SW 1271 (cell line): ENCODE results near the gene FBXO2.
"Not testable (repeated sequence)": the region's sequence is repeated elsewhere in the genome, so short reads cannot be mapped to it uniquely, and the experiment has no call there.

Experiments
- DNase-seq, 2 experiments: peaks; one replicate each; lab custom pipeline; 2025; lab: John Stamatoyannopoulos, UW

FBXO2 gene

DNA sequence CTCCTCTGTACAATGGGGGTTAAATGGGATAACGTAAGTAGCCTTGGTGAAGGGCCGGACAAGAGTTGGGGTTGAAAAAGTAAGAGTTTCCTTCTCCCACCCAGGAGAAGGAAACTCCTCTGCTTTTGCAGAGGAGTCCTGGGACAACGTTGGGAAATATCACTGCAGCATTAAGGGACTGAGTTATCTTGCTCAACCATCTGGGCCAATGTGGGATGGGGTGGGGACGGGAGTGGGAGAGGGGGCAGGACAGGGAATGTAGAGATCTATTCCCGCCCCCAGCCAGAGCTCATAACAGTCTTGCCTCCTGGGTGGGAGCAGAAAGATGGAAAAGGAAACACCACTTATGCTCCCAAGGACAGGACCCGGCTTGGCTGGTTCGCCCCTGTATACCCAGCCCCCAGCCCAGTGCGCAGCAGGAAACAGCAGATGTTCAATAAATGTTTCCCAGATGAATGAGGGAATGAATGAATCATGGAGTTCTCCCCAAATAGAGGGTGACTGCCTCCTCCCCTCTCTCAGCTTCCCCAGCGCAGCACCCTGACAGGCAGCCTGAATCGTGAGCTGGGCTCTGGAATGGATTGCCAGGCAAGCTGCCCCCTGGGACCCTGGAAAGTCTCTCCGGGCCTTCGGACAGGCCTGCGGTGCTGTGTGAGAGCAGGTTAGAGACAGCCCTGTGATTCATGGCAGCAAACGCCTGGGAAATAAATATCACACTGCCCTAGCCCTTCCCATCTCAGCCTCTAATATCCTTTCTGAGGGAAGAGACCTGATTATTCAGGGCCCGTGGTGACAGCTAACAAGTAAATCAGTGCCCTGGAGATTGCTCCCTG, 24.8 kb downstream of the FBXO2 start:
- DNase-seq, result no peak

DNA sequence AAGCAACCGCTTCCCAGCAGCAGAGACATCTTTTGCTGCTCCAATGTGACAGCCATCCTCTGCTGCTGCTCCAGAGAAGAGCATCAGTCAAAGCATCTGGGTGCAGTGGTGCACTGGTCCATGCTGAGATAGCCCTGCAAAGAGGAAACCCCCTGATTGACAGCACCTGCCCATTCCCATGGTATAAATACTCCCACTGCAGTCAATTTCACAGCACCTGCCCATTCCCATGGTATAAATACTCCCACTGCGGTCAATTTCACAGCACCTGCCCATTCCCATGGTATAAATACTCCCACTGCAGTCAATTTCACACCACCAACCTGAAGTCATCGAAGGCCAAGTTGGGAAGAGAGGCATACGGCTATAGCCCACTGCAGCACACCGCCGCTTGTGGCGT, 25.5 kb downstream of the FBXO2 start:
- no peak for DNase-seq

DNA sequence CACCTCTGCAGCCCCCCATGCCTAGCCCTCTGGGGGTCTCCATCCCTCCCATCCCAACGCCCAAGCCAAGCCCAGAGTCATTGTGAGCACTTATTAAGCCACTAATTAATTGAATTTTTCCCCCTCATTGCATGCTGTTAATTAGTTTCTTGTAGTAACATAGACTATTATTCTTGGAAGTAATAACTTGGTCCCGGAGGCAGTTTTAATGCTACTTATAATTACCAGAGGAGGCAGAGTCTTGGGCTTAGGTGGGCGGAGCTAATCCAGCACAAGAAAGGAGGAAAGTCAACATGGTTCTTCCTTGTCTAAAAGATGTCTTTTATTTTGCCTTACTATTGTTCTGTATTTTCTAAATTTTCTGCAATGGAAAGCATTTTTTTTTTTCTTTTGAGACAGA, 27.7 kb downstream of the FBXO2 start:
- no peak for DNase-seq

DNA sequence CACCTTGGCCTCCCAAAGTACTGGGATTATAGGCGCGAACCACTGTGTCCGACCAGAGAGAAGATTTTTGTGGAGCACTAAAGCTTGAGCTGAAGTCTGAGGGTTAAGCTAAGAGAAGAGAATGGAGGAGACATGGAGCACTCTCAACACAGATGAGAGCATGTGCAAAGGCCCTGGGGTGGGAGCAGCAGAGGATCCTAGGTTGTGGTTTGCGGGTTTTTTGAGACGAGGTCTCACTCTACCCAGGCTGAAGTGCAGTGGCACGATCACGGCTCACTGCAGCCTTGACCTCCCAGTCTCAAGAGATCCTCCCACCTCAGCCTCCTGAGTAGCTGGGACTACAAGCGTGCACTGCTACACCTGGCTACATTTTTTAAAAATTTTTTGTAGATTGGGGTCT, 30.5 kb downstream of the FBXO2 start:
- no peak for DNase-seq

DNA sequence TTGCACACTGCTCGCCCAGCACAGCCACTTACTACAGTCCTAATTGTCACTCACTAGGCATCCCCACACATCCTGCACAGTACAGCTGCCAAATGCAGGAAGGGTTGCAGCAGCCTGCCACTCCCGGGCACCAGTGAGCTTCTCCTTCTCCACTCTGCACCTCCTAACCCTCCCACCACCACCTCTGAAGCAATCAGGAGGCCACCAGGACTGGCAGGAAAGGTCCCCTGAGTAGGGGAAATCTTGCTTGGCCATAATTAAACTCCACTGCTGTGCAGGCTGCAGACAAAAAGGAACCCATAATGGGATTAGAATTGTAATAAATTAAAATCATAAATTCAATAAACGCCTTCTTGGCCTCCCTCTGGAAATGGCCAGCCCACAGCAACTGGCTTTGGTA, 31.8 kb downstream of the FBXO2 start:
- DNase-seq, result no peak

DNA sequence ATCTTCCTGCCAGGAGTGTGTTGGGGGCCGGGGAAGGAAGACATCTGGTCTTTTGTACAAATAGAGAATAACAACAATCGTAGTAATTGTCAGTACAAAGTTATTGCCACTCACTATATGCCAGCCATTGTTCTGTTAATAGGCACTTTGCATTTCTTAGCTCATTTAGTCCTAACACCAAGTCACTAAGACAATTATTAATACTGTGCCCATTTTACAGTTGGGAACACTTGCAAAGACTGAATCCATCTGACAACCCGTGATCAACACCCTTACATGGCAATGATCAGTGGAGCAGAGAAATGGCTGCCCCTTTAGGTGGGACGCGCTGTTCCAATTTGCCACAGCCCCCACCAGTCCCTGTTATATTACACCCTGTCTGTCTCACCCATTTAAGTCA, 33.3 kb downstream of the FBXO2 start:
- no peak for DNase-seq

DNA sequence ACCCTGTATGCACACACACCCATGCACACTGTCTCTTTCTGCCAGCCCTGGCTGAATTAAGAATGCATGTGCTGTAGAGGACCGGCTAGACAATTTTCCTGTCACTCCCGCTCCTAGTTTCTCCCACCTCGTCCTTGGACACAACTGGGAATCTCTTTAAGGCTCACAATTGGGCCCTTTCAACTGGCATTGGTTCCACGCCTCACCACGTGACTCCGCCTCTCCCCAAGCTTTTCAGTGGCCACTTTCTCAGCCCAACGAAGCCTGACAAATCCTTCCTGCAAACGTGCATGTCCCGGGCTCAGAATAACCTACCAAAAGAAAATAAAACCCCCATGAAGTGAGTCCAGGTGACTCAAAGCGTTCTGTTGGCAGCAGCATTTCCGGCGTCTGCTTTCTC, 33.8 kb downstream of the FBXO2 start:
- no peak for DNase-seq

DNA sequence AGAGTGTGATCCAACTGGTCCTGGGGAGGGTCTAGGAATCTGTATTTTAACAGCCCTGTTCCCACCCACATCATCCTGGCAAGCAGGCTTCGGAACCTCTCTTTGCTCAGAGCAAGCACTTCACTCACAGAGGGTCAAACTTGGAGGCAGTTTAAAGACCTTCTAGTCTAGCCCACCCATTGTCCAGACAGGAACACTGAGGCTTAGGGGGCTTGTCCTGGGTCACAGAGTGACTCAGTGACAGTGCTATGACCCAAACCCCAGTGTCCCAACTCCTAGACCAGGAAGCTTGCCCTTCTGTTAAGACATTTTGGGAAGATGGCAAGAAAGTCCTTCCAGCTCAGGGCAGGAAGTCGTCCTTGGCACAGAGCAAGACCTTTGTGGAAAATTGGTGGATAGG, 36.5 kb downstream of the FBXO2 start:
- no peak for DNase-seq

DNA sequence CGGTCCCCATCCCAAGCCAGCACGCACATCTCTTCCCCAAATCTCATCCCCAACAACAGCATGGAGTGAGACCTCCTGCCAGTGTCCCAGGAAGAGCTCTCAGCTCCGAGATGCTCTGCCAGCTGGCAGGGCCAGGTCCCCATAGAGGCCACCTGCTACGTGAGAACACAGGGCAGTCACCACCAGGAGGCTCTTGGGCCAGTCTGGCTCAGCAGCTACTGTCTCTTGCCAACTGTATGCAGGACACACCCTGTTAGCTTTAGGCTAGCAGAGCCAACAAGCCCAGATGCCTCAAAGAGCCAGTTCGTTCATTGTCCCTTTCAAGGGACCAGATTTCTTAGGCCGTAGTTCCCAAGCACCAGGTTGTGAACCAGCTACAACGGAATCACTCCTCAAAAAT, 36.9 kb downstream of the FBXO2 start:
- no peak for DNase-seq

DNA sequence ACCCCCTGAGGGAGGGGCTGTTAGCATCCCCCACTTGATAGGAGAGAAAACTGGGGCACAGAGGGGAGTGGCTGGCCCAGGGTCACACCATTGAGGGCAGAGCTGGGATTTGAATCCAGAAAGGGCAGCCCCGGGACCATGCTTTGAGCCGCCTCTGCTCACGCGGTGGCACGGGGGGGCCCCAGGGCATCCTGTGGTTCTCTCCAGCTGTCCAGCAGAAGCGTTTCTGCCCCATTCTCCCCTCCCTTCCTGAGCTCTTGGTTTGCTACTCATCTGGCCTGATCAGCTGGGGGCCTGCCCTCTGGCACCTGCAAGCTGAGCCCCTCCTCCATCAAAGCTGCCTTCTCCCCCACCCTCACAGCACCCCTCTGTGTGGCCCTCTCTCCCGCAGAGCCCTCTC, 37.5 kb downstream of the FBXO2 start:
- DNase-seq, result no peak

DNA sequence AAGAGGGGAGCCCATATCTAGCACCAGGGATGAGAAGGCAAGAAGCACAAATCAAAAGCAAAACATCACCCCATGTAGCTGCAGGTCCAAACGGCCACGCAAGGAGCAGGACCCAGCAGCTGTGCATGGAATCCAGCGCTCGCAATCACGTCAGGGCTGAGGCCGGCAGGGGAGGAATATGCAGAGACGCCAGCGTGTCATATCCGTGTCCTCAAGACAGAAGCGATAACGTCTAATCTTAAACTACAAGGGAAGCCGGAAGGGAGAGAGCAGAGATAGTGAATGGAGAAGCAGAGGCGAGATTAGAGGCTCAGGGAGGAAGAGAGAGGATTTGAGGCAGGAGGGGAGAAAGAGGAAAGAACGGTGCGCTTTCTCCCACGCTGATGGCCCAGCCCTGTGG, 39.1 kb downstream of the FBXO2 start:
- DNase-seq, result no peak

DNA sequence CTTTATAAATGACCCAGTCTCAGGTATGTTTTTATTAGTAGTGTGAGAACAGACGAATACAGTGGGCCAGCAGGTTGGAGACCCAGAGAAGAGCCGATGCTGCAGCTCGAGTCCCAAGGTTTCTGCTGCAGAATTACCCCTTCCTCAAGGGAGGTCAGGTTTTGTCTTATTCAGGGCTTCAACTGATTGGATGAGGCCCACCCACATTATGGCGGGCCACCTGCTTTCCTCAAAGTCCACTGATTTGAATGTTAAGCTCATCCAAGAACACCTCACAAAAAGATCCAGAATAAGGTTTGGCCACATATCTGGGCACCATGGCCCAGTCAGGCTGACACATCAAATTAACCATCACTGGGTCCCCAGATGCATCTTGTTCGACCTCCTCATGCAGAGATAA, 40.9 kb downstream of the FBXO2 start:
- DNase-seq, result no peak

DNA sequence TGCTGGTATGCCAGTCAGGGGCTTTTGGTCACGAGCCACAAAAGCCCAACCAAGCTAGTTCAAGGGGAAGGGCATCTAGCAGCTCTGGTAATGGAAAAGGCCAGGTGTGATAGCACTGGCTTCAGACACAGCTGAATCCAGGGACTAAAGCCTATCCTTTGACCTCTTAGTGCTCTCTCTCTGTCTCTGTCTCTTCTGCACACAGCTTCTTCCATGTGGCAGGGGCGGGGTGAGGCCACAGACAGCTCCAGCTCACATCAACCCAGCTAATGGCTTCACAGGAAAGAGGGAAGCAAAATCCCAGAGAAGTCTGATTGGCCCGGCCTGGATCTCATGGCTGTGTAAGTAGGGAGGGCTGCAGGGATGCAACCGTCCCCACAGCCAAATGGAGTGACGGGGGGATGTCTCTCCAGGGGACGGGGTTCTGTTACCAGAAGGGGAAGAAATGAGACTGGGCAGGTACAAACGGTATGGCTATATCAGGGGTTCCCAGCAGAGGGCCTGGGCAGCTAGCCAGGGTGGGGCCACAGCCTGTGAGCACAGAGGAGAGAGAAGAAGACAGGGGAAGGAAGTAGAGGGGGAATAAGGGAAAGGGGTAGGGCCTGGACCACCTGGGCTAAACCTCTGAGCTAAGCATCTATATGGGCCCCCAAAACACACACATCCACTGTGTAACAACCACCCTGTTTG, 42.4 kb downstream of the FBXO2 start:
- no peak for DNase-seq

DNA sequence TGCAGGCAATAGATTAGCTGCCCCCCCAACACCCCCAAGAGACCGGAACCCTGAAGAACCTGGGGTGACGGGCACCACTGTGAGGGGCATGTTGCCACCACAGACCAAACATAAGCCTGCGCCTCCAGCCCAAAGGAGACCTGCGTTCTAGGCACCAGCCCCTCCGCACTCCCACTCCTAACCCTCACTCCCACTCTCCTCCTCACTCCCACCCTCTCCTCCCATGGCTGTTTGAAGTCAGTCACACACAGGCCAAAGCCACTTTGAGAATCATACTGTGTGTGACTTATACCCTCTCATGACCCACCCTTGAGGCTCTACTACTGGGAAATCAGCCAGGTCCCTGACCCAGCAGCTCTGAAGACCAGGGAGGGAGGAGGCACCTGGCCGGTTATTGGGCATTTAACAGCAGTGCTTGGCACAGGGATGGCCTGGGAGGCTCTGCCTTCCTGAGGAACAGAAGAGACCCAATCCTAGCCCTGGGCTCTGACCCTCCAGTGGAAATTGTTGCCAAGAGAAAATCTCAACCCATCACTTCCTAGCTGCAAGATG, 43.5 kb downstream of the FBXO2 start:
- no peak for DNase-seq

DNA sequence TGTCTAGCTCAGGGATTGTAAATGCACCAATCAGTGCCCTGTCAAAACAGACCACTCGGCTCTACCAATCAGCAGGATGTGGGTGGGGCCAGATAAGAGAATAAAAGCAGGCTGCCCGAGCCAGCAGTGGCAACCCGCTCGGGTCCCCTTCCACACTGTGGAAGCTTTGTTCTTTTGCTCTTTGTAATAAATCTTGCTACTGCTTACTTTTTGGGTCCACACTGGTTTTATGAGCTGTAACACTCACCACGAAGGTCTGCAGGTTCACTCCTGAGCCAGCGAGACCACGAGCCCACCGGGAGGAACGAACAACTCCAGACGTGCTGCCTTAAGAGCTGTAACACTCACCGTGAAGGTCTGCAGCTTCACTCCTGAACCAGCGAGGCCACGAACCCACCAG, 44.9 kb downstream of the FBXO2 start:
- not testable (repeated sequence) for DNase-seq

DNA sequence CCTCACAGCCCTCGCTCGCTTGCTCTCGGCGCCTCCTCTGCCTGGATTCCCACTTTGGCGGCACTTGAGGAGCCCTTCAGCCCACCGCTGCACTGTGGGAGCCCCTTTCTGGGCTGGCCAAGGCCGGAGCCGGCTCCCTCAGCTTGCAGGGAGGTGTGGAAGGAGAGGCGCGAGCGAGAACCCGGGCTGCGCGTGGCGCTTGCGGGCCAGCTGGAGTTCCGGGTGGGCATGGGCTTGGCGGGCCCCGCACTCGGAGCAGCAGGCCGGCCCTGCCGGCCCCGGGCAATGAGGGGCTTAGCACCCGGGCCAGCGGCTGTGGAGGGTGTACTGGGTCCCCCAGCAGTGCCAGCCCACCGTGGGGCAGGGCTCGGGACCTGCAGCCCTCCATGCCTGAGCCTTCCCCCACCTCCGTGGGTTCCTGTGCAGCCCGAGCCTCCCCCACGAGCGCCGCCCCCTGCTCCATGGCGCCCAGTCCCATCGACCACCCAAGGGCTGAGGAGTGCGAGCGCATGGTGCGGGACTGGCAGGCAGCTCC, 45.6 kb downstream of the FBXO2 start:
- DNase-seq, result not testable (repeated sequence)

DNA sequence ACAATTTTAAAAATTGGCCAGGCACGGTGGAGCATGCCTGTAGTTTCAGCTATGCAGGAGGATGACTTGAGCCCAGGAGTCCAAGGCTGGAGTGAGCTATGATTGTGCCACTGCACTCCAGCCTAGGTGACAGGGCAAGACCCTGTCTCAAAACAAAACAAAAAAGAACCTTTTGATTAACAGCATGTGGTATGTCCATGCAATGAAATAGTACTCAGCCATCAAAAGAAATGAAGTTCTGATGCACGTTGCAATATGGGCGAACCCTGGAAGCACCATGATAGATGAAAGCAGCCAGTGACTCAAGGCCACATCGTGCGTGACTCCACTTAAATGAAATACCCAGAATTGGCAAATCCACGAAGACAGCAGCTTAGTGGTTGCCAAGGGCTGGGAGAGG, 47.5 kb downstream of the FBXO2 start:
- DNase-seq, result no peak

DNA sequence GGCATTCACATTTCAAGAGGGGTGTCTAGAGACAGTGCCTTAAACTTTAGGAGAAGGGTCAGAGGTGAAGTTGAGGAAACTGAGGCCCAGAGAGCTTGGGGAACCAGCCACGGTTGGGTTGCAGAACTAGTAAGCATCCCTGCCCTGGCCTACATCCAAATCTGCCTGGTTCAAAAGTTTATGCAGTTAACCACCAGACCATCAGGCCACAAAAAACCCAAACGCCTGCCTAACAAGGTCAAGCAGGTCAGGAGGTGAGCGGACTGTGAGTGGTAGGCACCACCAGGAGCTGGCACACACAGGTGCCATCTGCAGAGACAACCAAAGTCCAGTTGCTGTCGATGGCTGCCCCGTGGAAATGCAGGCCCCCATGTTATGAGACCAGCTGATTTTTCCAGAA, 51.2 kb downstream of the FBXO2 start:
- no peak for DNase-seq

DNA sequence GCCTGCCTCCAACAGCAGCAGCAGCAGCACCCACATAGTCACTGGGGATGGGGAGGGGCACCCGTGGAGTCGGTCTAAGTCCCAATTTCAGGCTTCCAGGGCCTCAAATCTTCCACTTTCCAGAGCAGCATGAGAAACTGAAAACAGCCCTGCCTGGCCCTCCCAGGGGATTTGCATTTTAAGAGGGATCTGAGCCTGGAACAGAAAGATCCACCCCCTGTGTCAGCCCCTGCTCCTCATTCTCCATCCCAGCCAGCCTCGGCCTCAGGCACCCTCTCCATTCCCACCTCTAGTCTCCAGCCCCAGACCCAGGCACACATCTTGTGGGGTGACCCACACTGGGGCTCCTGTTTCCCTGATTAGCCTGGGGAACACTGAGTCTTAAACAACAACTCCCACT, 51.8 kb downstream of the FBXO2 start:
- no peak for DNase-seq

DNA sequence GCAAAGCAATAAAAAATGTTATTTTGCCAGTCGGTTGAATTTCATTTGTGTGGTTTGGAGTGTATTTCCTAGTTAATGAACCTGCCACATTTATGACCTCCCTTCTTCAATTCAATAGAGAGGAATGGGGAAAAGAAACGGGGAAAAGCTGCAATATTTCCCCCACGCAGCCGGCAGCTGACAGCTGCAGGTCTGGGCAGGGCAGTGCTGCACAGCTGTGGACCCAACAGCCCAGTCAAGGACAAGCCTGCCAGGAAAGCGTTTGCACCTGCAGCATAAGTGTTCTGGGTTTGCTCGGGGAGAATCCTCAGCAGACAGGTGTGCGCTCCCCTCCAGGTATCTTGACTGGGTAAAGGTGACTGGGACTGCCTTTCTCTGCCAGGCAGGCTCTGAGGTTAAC, 53.4 kb downstream of the FBXO2 start:
- DNase-seq, result no peak

DNA sequence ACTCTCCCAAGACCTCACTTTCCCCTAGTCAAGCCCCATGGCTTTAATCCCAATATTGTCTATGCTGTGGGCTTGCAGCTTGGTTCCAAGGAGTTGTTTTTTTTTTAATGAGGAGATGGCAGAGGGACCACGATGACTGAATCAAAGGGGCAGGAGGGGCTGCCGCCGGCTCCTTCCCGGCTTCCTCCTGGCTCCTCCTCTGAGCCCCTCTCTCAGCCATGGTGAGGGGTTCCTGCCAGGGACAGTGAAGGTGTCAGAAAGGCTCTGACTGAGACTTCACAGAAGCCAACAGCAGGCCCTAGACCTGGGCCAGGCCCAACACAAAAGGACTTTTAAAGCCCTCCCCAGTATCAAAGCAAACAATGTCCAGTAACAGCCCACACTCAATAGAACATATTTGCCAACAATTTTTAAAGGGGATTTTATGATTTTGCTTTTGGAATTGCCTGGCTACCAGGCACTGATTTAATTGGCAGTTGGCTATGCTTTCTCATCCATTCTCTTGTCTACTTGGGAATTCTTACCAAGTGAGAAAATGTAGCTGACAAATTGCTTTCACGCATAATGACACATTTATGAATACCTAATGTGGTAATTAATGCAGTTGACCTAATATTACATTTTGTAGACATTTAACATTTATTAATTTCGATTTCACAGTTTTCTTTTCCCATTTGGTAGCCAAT, 54.2 kb downstream of the FBXO2 start:
- DNase-seq, result no peak

DNA sequence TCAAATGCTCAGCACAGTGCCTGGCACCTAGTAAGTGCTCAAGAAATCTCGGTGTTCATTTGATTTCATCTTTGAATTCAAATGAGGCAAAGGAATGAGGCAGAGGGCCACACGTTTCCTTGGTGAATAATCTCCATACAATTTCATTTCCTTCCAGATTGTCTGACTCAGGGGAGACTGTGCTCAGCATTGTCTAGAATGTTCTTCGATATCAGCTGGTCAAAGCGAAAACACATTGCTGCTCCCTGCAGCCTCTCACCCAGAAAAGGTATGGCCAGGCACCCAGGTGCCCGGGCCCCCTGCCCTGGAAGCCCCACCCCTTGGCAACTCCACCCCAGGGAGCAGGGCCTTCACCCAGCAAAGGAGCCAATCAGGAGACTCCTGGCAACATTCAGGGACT, 55.8 kb downstream of the FBXO2 start:
- DNase-seq, result no peak
